A549 (cell line): ENCODE measurements around the gene HOXA11.

Experiments
- BHLHE40 ChIP-seq: IDR thresholded peaks from 2 replicates; pipeline ENCODE4 v1.6.1; 2012; ENCODE audit warnings: low read depth, low read length, inconsistent platforms
- CEBPB ChIP-seq, 2 experiments: fragments of >200 bp in 1 of 2; sonication (Bioruptor Twin) in 1 of 2; formaldehyde crosslinking in 1 of 2; IDR thresholded peaks; 2 replicates each; pipeline ENCODE4 v1.6.1; 2012 to 2016
- CTCF ChIP-seq: fragments of >200 bp; sonication (Bioruptor Twin); formaldehyde crosslinking; IDR thresholded peaks from 3 replicates; pipeline ENCODE4 v1.5.1; 2016
- E2F6 ChIP-seq: IDR thresholded peaks from 2 replicates; pipeline ENCODE4 v1.6.1; 2012; ENCODE audit warnings: low read depth, borderline replicate concordance
- JUN ChIP-seq, 2 experiments: fragments of >200 bp; sonication (Bioruptor Twin); formaldehyde crosslinking; IDR thresholded peaks; 2 replicates in 1 of 2; 3 replicates in 1 of 2; pipeline ENCODE4 v1.6.1; 2016 to 2017
- MYC ChIP-seq: IDR thresholded peaks from 2 replicates; pipeline ENCODE4 v1.6.1; 2012; ENCODE audit warnings: mild to moderate bottlenecking, inconsistent platforms, low read length, improper control_type of control experiment, borderline replicate concordance
- POLR2AphosphoS2 ChIP-seq: conservative IDR thresholded peaks from 2 replicates; pipeline ENCODE4 v1.6.1; 2012; ENCODE audit warnings: low read length, improper control_type of control experiment, inconsistent platforms
- RCOR1 ChIP-seq: fragments of 150-350 bp; IDR thresholded peaks from 2 replicates; pipeline ENCODE4 v1.6.1; 2014; ENCODE audit warnings: antibody characterized with exemption, low read length, low read depth
- REST ChIP-seq: fragments of 200-600 bp; sonication (generic); IDR thresholded peaks from 2 replicates; pipeline ENCODE4 v1.6.1; 2016; ENCODE audit warnings: antibody characterized with exemption, mild to moderate bottlenecking, moderate library complexity

GRCh38 chr7:27219821-27220220 lies 34.8 kb upstream of the HOXA11 start:
- no peak for TF ChIP-seq CTCF
- no peak for TF ChIP-seq BHLHE40
- no peak for TF ChIP-seq MYC
- no peak for TF ChIP-seq POLR2AphosphoS2
- no peak for TF ChIP-seq CEBPB (IDR thresholded peaks at IDR 0.05)
- TF ChIP-seq E2F6 = no peak
- TF ChIP-seq REST = no peak
- TF ChIP-seq JUN (IDR thresholded peaks at IDR 0.05) = no peak
- no peak for TF ChIP-seq RCOR1
